Smooth muscle cell of the brain vasculature (primary cell): ENCODE data around the gene GNG8.

Experiments used
- DNase-seq: peaks from one replicate; pipeline ENCODE4 v3.0.0-alpha.2; 2012; ENCODE audit warnings: low read depth, low spot score

The GNG8 gene

GRCh38 chr19:46635920-46636761 lies at the start of gene GNG8:
Gene GNG8 (minus strand): TSS chr19:46636202. CDS start chr19:46634682, 1,520 bp downstream.
- DNase-seq, result no peak

GRCh38 chr19:46685189-46685588 lies 49.2 kb upstream of the GNG8 start:
- DNase-seq, result no peak

DNA sequence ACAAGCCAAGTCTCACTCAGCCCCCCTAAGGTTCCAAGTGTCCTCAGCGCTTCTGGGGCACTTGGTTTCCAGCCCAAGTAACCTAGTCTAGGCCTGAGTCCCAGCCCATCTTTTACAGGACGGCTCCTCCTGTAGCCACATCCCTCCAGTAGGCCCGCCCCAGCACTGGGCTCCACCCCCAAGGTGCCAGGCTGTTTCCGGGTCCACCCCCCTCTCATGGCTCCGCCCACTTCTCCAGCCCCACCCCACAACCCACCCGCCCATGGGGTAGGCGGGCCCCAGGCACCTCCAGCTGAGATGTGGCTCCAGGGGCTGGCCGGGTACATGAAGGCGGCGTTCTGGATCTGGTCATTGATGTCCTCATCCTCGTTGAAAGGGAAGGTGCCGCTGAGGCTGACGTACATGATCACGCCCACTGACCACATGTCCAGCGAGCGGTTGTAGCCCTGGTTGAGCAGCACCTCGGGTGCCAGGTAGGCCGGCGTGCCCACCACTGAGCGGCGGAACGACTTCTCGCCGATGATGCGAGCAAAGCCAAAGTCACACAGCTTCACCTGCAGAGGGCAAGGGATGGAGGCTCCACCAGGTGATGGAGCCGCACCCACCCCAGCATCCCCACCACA lies 42.2 kb upstream of the GNG8 start:
- no peak for DNase-seq

GRCh38 chr19:46674416-46675178 lies 38.6 kb upstream of the GNG8 start:
- no peak for DNase-seq

GRCh38 chr19:46670813-46671212 lies 34.8 kb upstream of the GNG8 start:
- no peak for DNase-seq

GRCh38 chr19:46668662-46669061 lies 32.7 kb upstream of the GNG8 start:
- no peak for DNase-seq

DNA sequence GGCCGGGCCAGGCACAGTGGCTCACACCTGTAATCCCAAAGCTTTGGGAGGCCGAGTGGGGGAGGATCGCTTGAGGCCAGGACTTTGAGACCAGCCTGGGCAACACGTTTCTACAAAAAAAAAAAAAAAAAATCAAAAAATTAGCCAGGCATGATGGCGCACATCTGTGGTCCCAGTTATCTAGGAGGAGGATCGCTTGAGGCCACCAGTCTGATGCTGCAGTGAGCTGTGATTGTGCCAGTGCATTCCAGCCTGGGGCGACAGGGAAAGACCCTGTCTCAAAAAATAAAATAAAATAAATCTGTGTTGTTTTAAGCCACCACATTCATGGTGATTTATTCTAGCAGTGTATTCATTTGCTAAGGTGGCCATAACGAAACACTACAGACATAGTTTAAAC lies 29.1 kb upstream of the GNG8 start:
- DNase-seq, result no peak

- DNase-seq, result peak; percentile 76
These were observed 26.0 kb upstream of the GNG8 start for GRCh38 chr19:46661735-46662592.

DNA sequence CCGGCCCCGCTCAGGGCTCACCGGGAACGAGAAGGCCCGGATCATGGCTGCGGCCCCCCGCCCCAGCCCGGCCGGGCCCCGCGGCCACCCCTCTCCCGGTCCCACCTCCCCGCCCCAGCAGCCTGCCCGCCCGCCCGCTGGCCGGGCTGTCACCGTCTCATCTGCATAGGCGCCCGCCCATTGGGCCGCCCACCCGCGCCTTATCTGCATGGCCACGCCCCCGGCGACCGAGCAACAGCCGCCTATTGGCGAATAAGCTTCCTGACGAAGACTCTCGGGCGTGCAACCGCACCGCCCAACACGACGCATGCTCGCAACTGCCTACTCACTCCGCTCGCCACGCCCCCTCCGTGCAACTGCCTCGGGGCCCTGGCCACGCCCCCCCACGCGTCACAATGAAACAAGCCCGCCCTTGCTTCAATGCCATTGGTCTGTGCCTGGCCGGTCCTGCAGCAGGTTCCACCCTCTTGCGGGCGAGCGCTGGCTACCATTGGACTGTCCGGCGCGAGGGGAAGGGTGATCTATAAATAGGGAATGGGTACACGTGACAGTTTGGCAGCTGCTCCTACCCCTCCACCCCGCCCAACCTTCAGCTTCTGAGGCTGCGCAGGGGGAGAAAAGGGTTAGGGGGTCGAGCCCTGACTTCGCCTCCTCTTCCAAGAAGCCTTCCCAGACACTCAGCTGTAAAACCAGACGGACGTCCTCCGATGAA lies 25.2 kb upstream of the GNG8 start, which contains the start of gene DACT3:
Gene DACT3, minus strand, starts transcription at position 163 of the 712 bp plus-strand sequence. Its CDS starts 118 bp downstream, at position 45.
- peak; percentile 100 for DNase-seq

- DNase-seq, result no peak
These were observed 24.6 kb upstream of the GNG8 start for GRCh38 chr19:46660551-46661019.

DNA sequence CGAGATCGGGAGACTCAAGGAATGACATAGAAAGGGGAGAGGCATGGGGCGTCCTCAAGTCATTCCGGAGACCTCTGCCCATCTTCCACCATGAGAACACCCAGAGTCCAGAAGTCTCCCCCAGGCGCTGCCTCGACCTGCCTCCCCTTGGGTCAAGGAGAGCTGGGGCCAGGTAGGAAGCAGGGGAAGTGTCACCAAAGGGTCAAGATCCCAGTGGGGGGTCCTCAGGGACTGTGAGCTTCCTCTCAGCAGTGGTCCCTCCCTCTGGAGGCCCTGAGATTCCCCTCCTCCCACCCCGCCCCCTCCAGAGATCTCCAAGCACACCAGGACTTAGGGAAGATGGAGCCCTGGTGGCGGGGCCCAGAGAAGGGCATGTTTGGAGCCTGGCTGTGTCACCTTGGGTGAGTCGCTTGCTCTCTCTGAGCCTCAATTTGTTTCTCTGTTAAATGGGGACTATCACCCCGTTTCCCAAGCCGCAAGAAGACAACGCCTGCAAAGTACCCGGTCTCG lies 24.1 kb upstream of the GNG8 start:
- no peak for DNase-seq

- DNase-seq, result no peak
These were observed 23.4 kb upstream of the GNG8 start for GRCh38 chr19:46659151-46660007.

DNA sequence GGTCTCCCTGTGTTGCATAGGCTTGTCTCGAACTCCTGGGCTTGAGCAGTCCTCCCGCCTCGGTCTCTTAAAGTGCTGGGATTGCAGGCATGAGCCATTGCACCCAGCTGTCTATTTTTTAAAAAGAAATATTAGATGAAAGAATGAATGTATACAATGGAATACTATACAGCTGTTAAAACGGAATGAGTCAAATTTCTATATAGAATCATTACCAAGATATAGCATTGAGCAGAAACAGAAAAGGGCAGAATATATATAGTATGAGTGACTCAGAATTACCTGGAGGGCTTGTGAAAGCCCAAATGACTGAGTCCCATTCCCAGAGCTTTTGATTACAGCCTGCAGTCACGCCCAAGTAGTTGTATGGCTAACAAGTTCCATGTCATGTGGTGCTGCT lies 20.5 kb upstream of the GNG8 start:
- no peak for DNase-seq

- no peak for DNase-seq
These were observed 18.7 kb upstream of the GNG8 start for GRCh38 chr19:46654621-46655152.

GRCh38 chr19:46650445-46650844 lies 14.4 kb upstream of the GNG8 start:
- DNase-seq, result no peak

- no peak for DNase-seq
These were observed 13.3 kb upstream of the GNG8 start for GRCh38 chr19:46648961-46649960.

GRCh38 chr19:46648060-46648960 lies 12.3 kb upstream of the GNG8 start:
- DNase-seq, result no peak
